ENCODE data around the gene RTCA.
"Not testable (repeated sequence)": the region's sequence is repeated elsewhere in the genome, so short reads cannot be mapped to it uniquely, and the experiment has no call there.

RTCA gene

GRCh38 chr1:100265931-100266740 lies at the start of gene RTCA:
TSS of gene RTCA (plus strand) at chr1:100266216. CDS start at chr1:100266376, 160 bp downstream.
- peak; percentile 84 to 95 for DNase-seq

GRCh38 chr1:100217834-100218233 lies 48.2 kb upstream of the RTCA start:
- DNase-seq, result no peak

- DNase-seq, result no peak
Measured at GRCh38 chr1:100219457-100219856, 46.6 kb upstream of the RTCA start.

- DNase-seq, result no peak
Measured at GRCh38 chr1:100219883-100220282, 46.1 kb upstream of the RTCA start.

GRCh38 chr1:100222428-100222827 lies 43.6 kb upstream of the RTCA start:
- DNase-seq, result no peak

- DNase-seq, result no peak
Measured at GRCh38 chr1:100229681-100230443, 36.2 kb upstream of the RTCA start.

- no peak for DNase-seq
Measured at GRCh38 chr1:100230765-100231164, 35.3 kb upstream of the RTCA start.

GRCh38 chr1:100231721-100232120 lies 34.3 kb upstream of the RTCA start:
- DNase-seq, result no peak

- no peak for DNase-seq
Measured at GRCh38 chr1:100232156-100232555, 33.9 kb upstream of the RTCA start.

- DNase-seq, result not testable (repeated sequence)
Measured at GRCh38 chr1:100233566-100233965, 32.5 kb upstream of the RTCA start.

GRCh38 chr1:100234432-100234831 lies 31.6 kb upstream of the RTCA start:
- no peak for DNase-seq

- DNase-seq, result no peak
Measured at GRCh38 chr1:100237091-100237490, 28.9 kb upstream of the RTCA start.

- DNase-seq, result no peak
Measured at GRCh38 chr1:100239961-100240360, 26.1 kb upstream of the RTCA start.

GRCh38 chr1:100240631-100241030 lies 25.4 kb upstream of the RTCA start:
- DNase-seq, result no peak

GRCh38 chr1:100246738-100247137 lies 19.3 kb upstream of the RTCA start:
- DNase-seq, result no peak

- DNase-seq, result peak in 1 of 2 donors; percentile 6
Measured at GRCh38 chr1:100249155-100249536, 16.9 kb upstream of the RTCA start.

GRCh38 chr1:100249537-100250257 lies 16.3 kb upstream of the RTCA start, which contains the start of gene DBT:
TSS of gene DBT (minus strand) at chr1:100249834. CDS start at chr1:100249820, 14 bp downstream.
- DNase-seq, result peak; percentile 64 to 94

- DNase-seq, result no peak
Measured at GRCh38 chr1:100250264-100250663, 15.8 kb upstream of the RTCA start.

- no peak for DNase-seq
Measured at GRCh38 chr1:100250807-100251206, 15.2 kb upstream of the RTCA start.

GRCh38 chr1:100252901-100253300 lies 13.1 kb upstream of the RTCA start:
- no peak for DNase-seq

- DNase-seq, result no peak
Measured at GRCh38 chr1:100253552-100253951, 12.5 kb upstream of the RTCA start.

GRCh38 chr1:100256273-100256672 lies 9.7 kb upstream of the RTCA start:
- not testable (repeated sequence) for DNase-seq

- not testable (repeated sequence) for DNase-seq
Measured at GRCh38 chr1:100258427-100258826, 7.6 kb upstream of the RTCA start.
